Measurements from ENCODE around the gene OR13F1.
"Not testable (repeated sequence)": the region's sequence is repeated elsewhere in the genome, so short reads cannot be mapped to it uniquely, and the experiment has no call there.

Gene OR13F1, protein sequence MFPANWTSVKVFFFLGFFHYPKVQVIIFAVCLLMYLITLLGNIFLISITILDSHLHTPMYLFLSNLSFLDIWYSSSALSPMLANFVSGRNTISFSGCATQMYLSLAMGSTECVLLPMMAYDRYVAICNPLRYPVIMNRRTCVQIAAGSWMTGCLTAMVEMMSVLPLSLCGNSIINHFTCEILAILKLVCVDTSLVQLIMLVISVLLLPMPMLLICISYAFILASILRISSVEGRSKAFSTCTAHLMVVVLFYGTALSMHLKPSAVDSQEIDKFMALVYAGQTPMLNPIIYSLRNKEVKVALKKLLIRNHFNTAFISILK
- 0 reads per million in 2 donors for total RNA-seq

DNA sequence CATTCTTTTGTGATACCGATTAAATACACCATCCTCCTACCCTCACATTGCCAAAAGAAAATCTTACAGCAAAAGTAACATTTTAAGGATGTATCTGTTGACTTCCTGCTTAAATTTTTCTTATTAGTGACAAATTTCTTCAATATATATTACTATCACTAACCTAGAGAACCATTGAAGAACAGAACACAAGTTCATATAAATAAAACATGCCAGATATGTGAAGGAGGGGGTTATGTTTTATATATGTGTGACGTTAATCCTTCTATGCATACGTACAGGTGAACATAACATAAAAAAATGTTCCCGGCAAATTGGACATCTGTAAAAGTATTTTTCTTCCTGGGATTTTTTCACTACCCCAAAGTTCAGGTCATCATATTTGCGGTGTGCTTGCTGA is at the start of gene OR13F1:
Gene OR13F1, plus strand, starts transcription at position 301 of the 400 bp plus-strand sequence. Its CDS starts 0 bp downstream, at position 301.
- DNase-seq, result no peak

DNA sequence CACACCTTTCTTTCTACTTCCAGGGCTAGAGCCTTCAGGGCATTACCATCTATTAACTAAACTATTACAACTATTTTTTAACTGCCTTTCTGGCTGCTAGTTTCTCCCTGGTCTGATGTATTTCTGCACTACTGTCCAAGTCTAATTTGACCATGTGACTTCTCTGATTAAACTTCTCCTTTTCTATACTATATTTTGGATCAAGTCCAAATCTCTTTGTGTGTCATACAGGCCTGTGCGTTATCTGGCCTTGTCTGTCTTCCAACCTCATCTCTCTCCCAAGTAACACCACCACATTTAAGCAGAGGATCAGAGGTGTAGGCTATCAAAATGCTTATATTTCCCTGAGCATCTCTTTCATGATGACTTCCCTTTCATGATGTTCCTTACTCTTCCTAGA is 47.2 kb upstream of the OR13F1 start:
- DNase-seq, result no peak

DNA sequence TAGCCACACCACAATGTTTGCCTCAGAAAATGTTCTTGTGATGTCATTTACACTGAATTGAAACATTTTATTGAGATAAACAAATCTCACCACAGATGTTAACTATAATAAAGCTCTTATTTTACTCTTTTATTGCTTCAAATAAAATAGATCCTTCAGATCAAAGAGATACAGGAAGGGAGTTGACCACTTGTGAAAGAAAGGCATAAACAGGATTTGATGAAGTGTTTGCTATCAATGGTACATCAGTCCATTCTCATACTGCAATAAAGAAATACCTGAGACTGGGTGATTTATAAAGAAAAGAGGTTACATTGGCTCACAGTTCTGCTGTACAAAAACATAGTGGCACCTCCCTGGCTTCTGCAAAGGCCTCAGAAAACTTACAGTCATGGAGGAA is 40.2 kb upstream of the OR13F1 start:
- no peak for DNase-seq

DNA sequence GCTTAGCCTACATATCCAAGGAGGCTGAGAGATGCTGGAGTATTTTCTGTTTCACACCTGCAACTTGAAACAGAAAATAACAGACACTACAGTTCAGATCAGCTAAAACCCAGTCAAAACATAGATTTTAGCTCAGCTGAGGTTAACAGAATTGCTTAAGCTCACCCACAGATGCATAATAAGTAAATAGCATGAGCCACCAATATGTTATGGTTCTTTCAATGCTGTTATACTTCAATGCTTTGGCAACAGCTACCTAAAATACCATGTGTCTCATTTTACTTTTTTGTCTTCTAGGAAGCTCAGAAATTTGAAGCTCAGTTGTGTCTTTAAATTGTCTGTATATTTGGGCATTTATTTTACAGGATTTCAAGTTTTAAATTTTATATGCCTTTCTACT is 35.8 kb upstream of the OR13F1 start:
- no peak for DNase-seq

DNA sequence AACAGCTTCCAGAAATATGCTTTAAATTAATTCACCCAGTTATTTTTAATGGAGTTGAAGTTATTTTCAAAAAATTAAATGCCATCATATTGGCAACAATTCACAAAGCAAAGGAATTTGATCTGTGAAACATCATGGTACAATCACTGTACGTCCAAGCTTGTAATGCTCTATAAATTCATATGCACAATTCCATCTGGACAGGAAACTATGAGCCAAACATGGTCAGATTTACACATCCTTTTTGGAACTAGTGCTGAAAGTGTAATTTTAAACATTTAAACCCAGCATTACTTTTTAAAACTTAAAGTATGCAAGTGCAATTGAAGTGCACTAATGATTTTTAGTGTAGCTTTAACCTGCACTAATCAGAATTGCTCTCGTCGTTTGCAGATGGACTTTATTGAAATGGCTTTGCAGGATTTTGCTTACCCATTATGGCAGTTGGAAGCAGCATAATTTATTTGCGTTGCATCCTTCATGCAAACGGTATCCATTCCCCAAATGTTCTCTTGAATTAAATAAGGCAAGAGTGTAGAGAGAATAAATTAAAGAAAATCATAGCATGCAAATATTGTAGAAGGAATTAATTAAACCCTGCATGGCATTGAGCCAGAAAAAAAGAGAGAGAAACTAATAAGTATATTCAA is 21.0 kb upstream of the OR13F1 start:
- DNase-seq, result no peak

DNA sequence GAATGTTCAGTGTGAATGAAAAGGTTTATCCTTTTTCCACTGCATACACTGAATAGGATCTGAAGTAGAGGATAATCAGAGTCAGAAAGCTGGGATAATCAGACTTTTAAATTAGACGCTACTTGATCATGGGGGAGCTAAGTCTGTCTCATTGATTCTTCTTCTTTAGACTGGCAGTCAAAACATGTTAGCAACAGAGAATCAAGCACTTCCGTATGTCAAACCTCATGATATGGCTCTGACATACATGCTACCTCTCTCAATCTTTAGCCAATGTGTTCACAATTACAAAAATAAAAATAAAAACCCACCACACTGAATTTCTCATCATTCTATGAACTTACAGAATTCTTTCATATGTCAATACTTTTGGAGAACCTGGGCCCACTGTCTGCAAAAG is 19.0 kb upstream of the OR13F1 start:
- no peak for DNase-seq

DNA sequence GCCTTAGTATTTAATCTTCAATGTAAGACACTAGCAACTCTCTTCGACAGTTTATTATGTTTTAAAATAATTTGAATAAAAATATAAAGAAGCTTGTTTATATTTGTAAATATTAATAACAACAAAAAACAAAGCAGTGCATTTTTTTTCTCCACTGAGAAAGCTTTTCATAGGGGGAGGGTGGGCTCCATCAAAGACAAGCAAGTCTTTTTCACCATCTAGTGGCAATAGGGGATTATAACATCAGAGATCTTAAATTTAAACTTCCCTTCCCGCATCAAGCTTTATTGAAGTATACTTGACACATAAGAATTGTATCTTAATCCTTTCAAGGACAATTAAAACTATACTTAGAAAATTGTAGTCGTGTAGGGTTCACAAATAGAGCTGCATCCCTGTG is 9.3 kb upstream of the OR13F1 start:
- no peak for DNase-seq

DNA sequence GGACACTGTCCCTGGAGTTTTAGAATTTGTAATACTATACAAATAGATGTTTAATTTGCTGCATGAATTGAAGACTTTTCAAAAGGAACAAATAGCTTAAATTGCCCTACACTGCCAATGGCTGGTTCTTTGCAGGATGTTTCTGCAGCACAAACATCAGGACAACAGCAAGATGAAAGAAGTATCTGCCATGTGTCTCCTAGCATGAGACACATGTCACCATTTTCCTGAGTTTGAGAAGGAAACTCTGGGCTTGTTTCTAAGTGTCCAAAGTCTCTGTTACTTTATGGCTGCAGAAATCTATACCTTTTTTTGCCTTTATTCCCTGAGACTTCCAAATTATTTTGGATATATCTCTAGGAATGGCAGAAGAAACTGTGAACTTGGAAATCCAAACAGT is 623 bp upstream of the OR13F1 start:
- no peak for DNase-seq

DNA sequence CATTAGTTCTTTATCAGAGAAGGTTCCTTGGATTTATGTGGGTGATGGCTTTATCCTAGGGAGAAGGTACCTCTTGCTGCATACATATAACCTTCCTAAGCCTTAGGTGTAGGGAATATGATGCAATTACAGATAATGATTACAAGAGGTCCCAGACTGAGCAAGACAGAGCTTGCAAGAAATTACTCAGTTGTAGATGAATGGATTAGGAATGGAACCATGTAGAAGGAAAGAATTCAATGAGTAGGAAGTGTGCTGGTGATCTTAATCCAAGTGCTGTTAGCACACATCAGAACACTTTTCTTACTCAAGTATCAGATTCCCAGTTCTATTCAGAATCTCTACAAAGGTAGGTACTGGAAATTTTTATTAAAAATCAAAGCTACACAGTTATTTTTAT is 2.5 kb downstream of the OR13F1 start:
- DNase-seq, result no peak

DNA sequence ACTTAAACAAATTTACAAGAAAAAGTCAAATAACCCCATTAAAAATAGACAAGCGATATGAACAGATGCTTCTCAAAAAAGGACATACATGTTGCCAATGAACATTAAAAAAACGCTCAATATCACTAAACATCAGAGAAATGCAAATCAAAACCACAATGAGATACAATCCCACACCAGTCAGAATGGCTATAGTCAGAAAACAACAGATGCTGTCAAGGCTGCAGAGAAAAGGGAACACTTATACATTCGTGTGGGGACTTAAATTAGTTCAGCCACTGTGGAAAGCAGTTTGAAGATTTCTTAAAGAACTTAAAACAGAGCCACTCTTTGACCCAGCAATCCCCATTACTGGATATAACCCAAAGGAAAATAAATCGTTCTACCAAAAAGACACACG is 10.8 kb downstream of the OR13F1 start:
- DNase-seq, result no peak

DNA sequence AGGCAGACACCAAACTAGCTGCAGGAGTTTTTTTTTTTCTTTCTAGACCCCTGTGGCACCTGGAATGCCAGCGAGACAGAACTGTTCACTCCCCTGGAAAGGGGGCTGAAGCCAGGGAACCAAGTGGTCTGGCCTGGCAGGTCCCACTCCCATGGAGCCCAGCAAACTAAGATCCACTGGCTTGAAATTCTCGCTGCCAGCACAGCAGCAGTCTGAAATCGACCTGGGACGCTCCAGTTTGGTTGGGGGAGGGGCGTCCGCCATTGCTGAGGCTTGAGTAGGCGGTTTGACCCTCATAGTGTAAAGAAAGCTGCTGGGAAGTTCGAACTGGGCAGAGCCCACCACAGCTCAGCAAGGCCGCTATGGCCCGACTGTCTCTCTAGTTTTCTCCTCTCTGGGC is 16.2 kb downstream of the OR13F1 start:
- not testable (repeated sequence) for DNase-seq

DNA sequence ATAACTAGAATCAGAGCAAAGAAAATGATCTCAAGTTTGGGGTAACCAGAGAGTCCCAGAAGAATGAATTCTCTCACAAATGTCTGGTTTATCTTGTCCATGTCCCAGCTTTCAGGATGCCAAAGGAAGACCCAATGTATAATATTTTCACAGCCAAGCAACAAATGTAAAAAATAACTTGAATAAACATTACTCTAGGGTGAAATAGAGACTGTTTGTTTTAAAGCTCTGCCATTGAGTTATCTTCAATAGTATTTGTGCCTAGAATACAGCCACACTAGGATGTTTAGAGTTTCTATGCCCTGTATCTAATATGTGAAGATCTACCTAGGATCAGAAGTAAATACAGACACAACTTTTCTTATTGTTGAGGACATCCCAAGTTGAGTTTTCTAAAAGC is 23.0 kb downstream of the OR13F1 start, which contains the start of gene OR13C4:
Gene OR13C4, minus strand, starts transcription at position 101 of the 400 bp plus-strand sequence. Its CDS starts 0 bp downstream, at position 101.
- DNase-seq, result no peak

DNA sequence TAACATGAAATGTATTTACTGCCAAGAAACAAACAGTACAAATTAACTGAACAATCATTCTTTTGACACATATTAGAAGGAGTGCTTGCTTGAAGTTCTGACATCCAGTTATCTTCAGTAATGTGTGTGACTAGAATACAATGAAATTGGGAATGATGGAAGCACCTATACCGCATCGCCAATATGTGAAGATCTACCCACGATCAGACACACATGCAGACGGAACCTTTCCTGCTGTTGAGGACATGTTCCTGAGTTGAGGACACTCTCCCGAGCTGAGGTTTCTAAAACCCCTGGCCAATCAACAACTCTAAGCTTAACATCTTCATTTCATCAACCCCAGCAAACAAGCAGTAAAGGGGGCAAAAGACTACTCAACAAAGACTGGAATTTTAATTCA is 32.7 kb downstream of the OR13F1 start, which contains the start of gene OR13C3:
Gene OR13C3, minus strand, starts transcription at position 101 of the 400 bp plus-strand sequence. CDS start 133 bp downstream, outside the sequence.
- DNase-seq, result no peak

DNA sequence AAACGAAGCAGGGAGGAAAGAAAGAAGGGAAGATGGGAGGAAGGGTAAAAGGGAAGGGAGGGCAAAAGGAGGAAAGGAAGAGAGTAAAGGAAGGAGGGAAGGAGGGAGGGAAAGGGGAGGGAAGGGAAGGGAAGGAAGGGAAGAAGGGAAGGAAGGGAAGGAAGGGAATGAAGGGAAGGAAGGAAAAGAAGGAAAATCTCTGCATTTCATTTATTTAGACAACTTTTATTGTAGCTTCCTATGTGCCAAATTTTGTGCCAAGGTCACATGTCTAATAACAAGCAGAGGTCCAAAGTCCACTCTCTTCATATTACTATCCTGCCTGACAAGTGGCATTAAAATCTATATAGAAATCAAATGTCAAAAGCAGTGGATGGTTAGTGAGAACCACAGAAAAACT is 35.2 kb downstream of the OR13F1 start:
- DNase-seq, result no peak

DNA sequence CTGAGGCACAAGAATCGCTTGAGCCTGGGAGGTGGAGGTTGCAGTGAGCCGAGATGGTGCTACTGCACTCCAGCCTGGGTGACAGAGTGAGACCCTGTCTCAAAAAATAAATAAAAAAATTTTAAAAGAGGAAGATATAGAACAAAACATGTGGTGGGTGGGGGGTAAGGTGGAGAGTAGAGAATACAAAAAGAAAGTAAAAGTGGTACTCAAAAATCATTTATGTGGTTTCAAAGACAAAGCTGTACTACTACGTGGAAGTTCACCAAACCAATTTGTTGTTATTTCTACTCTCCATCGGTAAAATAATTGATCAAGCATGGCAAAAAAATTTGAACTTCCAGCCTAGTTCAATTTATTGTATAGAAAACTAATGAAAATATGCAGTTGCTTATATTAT is 40.6 kb downstream of the OR13F1 start:
- DNase-seq, result no peak

DNA sequence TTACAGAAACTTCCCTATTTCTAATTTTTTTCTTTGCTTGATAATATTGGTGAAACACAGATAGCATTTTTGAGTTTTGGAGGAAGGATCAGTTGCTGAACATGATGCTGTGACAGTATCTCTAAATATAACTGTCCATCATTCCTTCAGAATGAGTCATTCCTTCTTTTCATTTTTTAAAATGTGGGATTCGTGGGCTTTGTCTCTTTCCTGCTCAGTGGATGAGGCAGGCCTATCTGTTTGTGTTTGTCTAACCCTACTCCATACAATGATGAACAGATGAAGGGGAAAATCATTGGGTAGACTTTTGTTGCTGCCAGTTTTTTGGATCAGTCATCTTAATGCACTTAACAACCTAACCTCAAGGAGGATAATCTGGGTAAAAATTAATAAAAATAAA is 49.2 kb downstream of the OR13F1 start:
- no peak for DNase-seq

Data from T-helper 9 cell (primary cell).